GM12892 (cell line): ENCODE results near the gene ACACB.

Source experiments
- DNase-seq: peaks from one replicate; pipeline ENCODE4 v3.0.0; 2011; ENCODE audit not compliant: insufficient read length
- FAIRE-seq: peaks from 2 replicates; lab custom pipeline; 2011; peaks lifted over from hg19 to GRCh38; lab: Jason Lieb, UNC
- POLR2A ChIP-seq: IDR thresholded peaks from 2 replicates; pipeline ENCODE4 v1.6.1; 2011; ENCODE audit warnings: low read depth, low read length, control low read depth
- POLR2AphosphoS5 ChIP-seq: IDR thresholded peaks from 2 replicates; pipeline ENCODE4 v1.6.1; 2011; ENCODE audit warnings: low read depth, low read length, control low read depth
- TAF1 ChIP-seq: IDR thresholded peaks from 2 replicates; pipeline ENCODE4 v1.6.1; 2011; ENCODE audit warnings: low read depth, mild to moderate bottlenecking, control low read depth, low read length, borderline replicate concordance

ACACB gene

GRCh38 chr12:109236257-109236656, 119.9 kb downstream of the ACACB start:
- DNase-seq (no peak), FAIRE-seq (no peak)
- TF ChIP-seq POLR2A = no peak
- TF ChIP-seq POLR2AphosphoS5 = no peak
- TF ChIP-seq TAF1 = no peak

GRCh38 chr12:109239179-109239578, 122.8 kb downstream of the ACACB start:
- no peak for DNase-seq
- TF ChIP-seq TAF1 = no peak
- TF ChIP-seq POLR2AphosphoS5 = no peak
- TF ChIP-seq POLR2A = no peak
- FAIRE-seq = no peak

- FAIRE-seq = no peak
- TF ChIP-seq TAF1 (no peak), POLR2AphosphoS5 (no peak), POLR2A (no peak)
- DNase-seq = no peak
Observed at GRCh38 chr12:109239691-109240090, 123.3 kb downstream of the ACACB start.

- DNase-seq (no peak), FAIRE-seq (no peak)
- no peak for TF ChIP-seq POLR2AphosphoS5
- no peak for TF ChIP-seq POLR2A
- TF ChIP-seq TAF1 = no peak
Observed at GRCh38 chr12:109240365-109240764, 124.0 kb downstream of the ACACB start.

GRCh38 chr12:109241936-109242335, 125.5 kb downstream of the ACACB start:
- DNase-seq = no peak
- TF ChIP-seq TAF1 = no peak
- no peak for TF ChIP-seq POLR2AphosphoS5
- no peak for FAIRE-seq

GRCh38 chr12:109244073-109244472, 127.7 kb downstream of the ACACB start:
- no peak for FAIRE-seq
- DNase-seq = no peak
- no peak for TF ChIP-seq TAF1
- no peak for TF ChIP-seq POLR2AphosphoS5
- no peak for TF ChIP-seq POLR2A

- DNase-seq (no peak), FAIRE-seq (no peak)
- no peak for TF ChIP-seq TAF1
- TF ChIP-seq POLR2AphosphoS5 = no peak
- TF ChIP-seq POLR2A = no peak
Observed at GRCh38 chr12:109246221-109246620, 129.8 kb downstream of the ACACB start.

- TF ChIP-seq TAF1 = no peak
- TF ChIP-seq POLR2A = no peak
- no peak for TF ChIP-seq POLR2AphosphoS5
- FAIRE-seq (no peak), DNase-seq (no peak)
Observed at GRCh38 chr12:109247831-109248654, 131.7 kb downstream of the ACACB start.

GRCh38 chr12:109250523-109250922, 134.1 kb downstream of the ACACB start:
- FAIRE-seq (no peak), DNase-seq (no peak)
- TF ChIP-seq POLR2AphosphoS5 = no peak
- TF ChIP-seq TAF1 = no peak
- no peak for TF ChIP-seq POLR2A

- FAIRE-seq (no peak), DNase-seq (no peak)
- TF ChIP-seq TAF1 = no peak
- no peak for TF ChIP-seq POLR2A
- no peak for TF ChIP-seq POLR2AphosphoS5
Observed at GRCh38 chr12:109252799-109253198, 136.4 kb downstream of the ACACB start.

- no peak for DNase-seq
Observed at GRCh38 chr12:109253913-109254544, 137.6 kb downstream of the ACACB start.

More at GRCh38 chr12:109253913-109254544, 137.6 kb downstream of the ACACB start:
- FAIRE-seq = no peak
- TF ChIP-seq POLR2AphosphoS5 = no peak
- TF ChIP-seq TAF1 = no peak
- TF ChIP-seq POLR2A = no peak
